Activated CD4-positive, CD25-positive, alpha-beta regulatory T cell treated with anti-CD3 and anti-CD28 coated beads, Interleukin-2, amount 50 U/mL, for 24 hours (primary cell): ENCODE data around the gene RB1.

ENCODE experiments used
- ATAC-seq, 2 donors: fragments of 150-1000 bp; cut with Tn5 transposase; one replicate each; pipeline ENCODE4 v1.10.0; 2021; ENCODE audit warnings: mild to moderate bottlenecking in 1 of 2, moderate library complexity in 1 of 2

The RB1 gene

GRCh38 chr13:48457578-48458242 is 154.2 kb downstream of the RB1 start:
- no peak for ATAC-seq

DNA sequence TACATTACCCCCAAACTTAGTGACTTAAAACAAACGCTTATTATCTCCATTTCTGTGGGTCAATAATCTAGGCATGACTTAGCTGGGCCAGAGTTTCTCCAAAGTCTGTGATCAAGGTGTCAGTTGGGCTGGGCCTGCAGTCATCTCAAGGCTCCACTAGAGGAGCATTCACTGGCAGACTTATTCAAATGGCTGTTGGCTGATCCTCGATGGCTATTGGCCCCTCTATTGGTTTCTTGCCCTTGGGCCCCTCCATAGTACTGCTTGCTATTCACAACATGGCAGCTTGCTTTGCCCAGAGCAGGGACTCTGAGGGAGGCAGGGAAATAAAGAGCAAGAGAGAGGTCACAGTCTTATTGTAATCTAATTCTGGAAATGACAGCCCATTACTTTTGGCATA is 171.7 kb downstream of the RB1 start:
- ATAC-seq = no peak

- ATAC-seq = no peak
Measured at GRCh38 chr13:48476215-48476614, 172.7 kb downstream of the RB1 start.

- ATAC-seq = no peak
Measured at GRCh38 chr13:48476686-48477085, 173.1 kb downstream of the RB1 start.

GRCh38 chr13:48477191-48477855 is 173.8 kb downstream of the RB1 start:
- no peak for ATAC-seq

DNA sequence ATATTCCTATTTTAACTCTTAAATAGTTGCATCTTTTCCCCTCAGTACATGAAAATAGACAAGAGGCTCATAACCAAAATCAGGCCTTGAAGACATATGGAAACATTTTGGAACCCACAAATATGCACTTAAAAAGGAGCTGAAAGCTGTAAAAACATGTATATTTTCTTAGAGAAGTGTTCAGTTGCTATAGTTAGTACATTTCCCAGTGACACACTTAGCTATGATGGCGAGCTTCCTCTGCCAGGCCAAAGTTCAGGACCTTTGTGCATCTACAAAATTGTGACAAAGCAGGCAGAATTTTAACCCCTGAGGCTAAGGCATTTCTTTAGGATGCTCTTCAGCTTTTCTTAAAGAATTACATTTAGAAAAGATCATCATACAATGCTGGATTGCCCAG is 174.8 kb downstream of the RB1 start:
- ATAC-seq = no peak

GRCh38 chr13:48483575-48483974 is 180.0 kb downstream of the RB1 start:
- ATAC-seq = no peak

- no peak for ATAC-seq
Measured at GRCh38 chr13:48485432-48485831, 181.9 kb downstream of the RB1 start.

- no peak for ATAC-seq
Measured at GRCh38 chr13:48486362-48486761, 182.8 kb downstream of the RB1 start.

- no peak for ATAC-seq
Measured at GRCh38 chr13:48486836-48487235, 183.3 kb downstream of the RB1 start.

DNA sequence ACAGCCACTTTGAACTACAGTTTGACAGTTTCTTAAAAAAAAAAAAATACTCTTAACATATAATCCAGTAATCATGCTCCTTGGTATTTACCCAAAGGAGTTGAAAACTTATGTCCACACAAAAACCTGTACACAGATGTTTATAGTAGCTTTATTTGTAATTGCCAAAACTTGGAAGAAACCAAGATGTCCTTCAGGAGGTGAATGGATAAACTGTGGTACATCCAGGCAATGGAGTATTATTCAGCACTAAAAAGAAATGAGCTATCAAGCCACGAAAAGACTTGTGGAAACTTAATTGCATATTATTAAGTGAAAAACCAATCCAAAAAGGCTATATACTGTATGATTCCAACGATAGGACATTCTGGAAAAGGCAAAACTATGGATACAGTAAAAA is 184.4 kb downstream of the RB1 start:
- ATAC-seq = no peak

GRCh38 chr13:48488995-48489394 is 185.4 kb downstream of the RB1 start:
- peak; percentile 18 to 27 for ATAC-seq

GRCh38 chr13:48489666-48490065 is 186.1 kb downstream of the RB1 start:
- peak in 1 of 2 donors; percentile 15 for ATAC-seq

GRCh38 chr13:48490241-48490640 is 186.7 kb downstream of the RB1 start:
- ATAC-seq = peak in 1 of 2 donors; percentile 42

DNA sequence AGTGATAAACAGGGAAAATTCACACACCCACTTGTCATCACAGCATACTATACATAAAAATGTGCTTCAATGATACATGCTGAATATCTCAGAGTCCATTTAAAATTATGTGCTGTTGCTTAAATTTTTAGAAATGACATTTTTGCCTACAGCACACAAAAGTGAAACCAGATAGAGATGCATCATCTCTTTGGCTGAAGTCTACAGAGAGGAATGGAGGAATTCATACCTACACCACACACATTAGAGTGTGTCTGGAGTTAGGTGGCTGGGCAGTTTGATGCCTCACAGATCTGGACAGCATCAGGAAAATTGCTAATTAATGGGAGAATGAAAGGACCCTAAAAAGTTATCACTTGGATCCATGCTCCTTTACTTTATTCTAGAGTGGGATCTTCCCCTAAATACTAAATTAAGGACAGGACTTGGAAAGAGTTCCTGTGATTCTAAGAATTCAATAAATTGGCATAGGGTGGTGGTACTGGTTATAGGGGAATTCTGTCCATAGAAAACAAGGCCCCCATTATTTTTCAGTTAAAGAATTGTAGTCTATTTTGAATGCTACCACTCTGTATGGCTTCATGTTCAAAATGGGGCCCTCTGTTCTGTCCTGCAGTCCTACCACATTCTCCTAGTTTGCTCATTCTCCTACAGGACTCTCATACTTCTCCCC is 188.0 kb downstream of the RB1 start:
- ATAC-seq = peak; percentile 33 to 48

GRCh38 chr13:48492096-48492440 is 188.5 kb downstream of the RB1 start:
- ATAC-seq = peak; percentile 30 to 35

DNA sequence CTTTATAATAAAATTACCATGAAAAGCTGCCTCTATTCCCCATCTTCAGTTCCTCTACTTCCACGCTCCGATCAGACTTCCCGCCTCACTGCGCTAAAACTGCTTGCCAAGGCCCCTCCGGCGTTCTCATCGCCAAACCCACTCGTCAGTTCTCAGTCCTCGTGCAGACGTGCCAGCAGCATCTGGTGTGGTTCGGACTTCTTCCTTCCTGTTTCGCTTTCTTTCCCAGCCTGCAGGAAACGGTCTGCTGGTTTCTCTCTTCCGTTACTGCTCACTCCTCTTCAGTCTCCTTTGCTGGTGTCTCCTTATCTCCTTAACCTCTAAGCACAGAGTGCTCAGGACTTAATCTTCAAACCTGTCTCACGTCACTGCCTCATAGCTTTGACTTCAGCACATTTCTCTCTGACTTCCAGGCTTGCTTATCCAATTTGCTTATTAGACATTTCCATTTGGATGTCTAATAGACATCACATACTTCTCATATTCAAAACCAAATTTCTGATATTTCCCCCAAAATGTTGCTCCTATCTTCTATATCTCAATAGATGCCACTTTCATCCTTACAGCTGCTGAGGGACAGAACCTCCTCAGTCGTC is 189.0 kb downstream of the RB1 start:
- ATAC-seq = peak; percentile 67 to 70

- ATAC-seq = no peak
Measured at GRCh38 chr13:48493066-48493765, 189.7 kb downstream of the RB1 start.

DNA sequence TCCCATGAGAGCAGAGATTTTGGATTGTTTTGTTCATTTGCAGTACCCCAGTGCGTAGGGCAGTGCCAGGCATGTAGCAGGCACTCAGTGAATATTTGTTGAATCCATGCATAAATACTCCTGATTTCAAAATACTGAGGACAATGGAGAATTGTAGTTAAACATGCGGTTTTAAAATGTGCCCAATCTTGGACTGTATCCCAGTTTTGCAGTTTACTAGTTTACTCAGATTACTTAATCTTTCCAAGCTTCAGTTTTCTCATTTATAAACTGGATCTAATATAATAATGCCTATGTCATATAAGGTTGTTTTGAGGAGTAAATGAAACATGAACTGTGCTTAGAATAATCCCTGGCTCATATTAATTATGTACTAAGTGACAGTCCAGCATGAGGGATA is 190.3 kb downstream of the RB1 start:
- no peak for ATAC-seq

DNA sequence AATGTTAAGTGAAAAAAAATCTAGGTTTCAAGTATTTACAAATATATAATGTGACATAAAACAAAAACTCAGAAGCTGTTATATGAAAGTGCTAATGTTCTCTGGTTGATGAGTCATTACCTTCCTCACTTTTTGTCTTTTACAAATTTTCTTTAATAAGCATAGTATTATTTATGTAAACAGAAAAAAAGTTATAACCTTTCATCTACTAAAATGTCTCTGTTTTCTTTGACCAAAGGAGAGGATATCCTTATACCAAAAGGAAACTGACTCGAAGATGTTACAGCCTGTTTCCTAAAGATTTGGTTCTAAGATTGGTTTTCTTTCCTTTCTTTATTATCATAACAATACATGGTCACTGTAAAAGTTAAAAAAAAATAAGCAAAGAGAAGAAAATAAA is 191.3 kb downstream of the RB1 start:
- ATAC-seq = no peak

- no peak for ATAC-seq
Measured at GRCh38 chr13:48496271-48497161, 193.0 kb downstream of the RB1 start.

GRCh38 chr13:48497669-48498068 is 194.1 kb downstream of the RB1 start:
- ATAC-seq = no peak
